ENCODE results near the gene POU6F1. TPM values are rescaled to one million over a fixed set of nuclear protein-coding genes. Genes with fewer than 3 reads are reported as not detected.

The POU6F1 gene
- polyA plus RNA-seq, 4 donors, result 7.8 to 11.1 (median 9.1) TPM

DNA sequence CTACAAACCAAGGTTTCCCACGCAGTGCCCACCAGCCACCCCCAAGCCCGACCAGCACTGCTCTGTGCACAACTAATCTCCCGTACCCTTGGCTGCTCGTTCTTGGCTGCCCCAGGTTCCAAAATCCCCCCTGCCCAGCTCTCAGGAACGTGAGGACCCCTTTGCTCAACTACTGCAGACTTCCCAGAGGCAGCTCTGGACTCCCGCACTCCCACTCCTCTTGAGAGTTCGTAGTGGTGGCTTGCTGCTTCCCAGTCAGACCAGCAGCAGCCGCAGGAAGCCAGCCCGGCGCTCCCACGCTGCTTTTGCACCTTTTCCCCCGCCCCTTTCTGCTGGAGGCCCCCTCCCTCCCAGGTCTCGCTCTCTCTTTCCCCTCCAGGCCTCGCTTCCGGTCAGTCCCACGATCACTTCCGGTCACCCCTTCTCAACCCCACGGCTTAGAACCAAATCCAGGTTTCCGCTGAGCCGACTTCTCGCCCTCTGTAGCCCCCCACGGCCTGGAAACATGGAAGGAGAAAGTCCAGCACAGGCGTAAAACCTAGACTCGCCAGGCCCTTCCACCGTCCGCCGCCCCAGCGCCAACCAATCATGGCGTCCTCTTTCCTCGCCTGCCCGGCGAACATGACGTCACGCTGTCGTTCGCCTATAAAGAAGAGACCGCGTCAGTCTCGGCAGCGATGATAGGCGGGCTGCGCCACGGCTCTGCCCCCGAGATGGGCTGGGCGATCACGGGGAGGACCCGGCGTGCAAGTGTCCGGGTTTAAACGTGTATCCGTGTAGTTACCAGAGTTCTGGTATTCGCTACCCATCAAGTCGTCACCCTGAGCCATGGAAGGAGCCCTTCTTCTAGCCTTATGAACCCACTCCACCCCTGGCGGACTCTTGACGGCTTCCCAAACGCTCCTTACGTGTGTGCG lies 45.1 kb downstream of the POU6F1 start, which contains the start of gene TFCP2:
TFCP2 (minus strand) TSS at position 621 of the 917 bp plus-strand sequence. CDS start 713 bp downstream, outside the sequence.
- DNase-seq (ENCODE audit: low read depth in 4 of 4, low spot score in 3 of 4), result peak; percentile 92 to 98 (median 93)

- DNase-seq (ENCODE audit: low read depth in 4 of 4, low spot score in 3 of 4), result peak in 1 of 4 donors; percentile 29
Measured at GRCh38 chr12:51171884-51172514, 45.9 kb downstream of the POU6F1 start.

DNA sequence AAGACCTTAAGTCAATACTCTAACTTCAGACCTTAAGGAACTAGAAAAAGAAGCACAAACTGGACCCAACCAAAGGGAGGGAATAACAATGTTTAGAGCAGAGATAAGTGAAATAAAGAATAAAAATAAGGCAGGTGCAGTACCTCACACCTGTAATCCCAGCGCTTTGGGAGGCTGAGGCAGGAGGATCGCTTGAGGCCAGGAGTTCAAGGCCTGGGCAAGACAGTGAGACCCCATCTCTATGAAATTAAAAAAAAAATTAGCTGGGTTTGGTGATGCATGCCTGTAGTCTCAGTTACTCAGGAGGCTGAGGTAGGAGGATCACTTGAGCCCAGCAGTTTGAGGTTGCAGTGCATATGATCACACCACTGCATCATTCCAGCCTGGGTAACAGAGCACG lies 54.1 kb downstream of the POU6F1 start:
- no peak for DNase-seq (ENCODE audit: low read depth in 4 of 4, low spot score in 3 of 4)

- no peak for DNase-seq (ENCODE audit: low read depth in 4 of 4, low spot score in 3 of 4)
Measured at GRCh38 chr12:51162217-51162616, 55.6 kb downstream of the POU6F1 start.

GRCh38 chr12:51160814-51161459 lies 56.9 kb downstream of the POU6F1 start:
- no peak for DNase-seq (ENCODE audit: low read depth in 4 of 4, low spot score in 3 of 4)

GRCh38 chr12:51156245-51156765 lies 61.6 kb downstream of the POU6F1 start:
- no peak for DNase-seq (ENCODE audit: low read depth in 4 of 4, low spot score in 3 of 4)

GRCh38 chr12:51152953-51153352 lies 64.9 kb downstream of the POU6F1 start:
- DNase-seq (ENCODE audit: low read depth in 4 of 4, low spot score in 3 of 4), result no peak

- DNase-seq (ENCODE audit: low read depth in 4 of 4, low spot score in 3 of 4), result no peak
Measured at GRCh38 chr12:51150777-51151176, 67.1 kb downstream of the POU6F1 start.

- no peak for DNase-seq (ENCODE audit: low read depth in 4 of 4, low spot score in 3 of 4)
Measured at GRCh38 chr12:51147309-51147708, 70.6 kb downstream of the POU6F1 start.

- no peak for DNase-seq (ENCODE audit: low read depth in 4 of 4, low spot score in 3 of 4)
Measured at GRCh38 chr12:51139292-51139844, 78.5 kb downstream of the POU6F1 start.

Other genes with a start within 250 kb of the POU6F1 start
- gene SLC11A2, start 191.7 kb downstream of the POU6F1 start, polyA plus RNA-seq (ENCODE audit: insufficient read length in 4 of 4), result 10 to 100 TPM; 43.7 to 58.6 (median 53.0) TPM
- 10 to 100 TPM; 85.2 to 97.8 (median 97.1) TPM for gene LETMD1, start 169.7 kb downstream of the POU6F1 start, polyA plus RNA-seq (ENCODE audit: insufficient read length in 4 of 4)
- 10 to 100 TPM; 35.9 to 39.5 (median 38.5) TPM for gene CSRNP2, start 134.5 kb downstream of the POU6F1 start, polyA plus RNA-seq (ENCODE audit: insufficient read length in 4 of 4)
- gene TFCP2, start 44.9 kb downstream of the POU6F1 start, polyA plus RNA-seq (ENCODE audit: insufficient read length in 4 of 4), result 10 to 100 TPM; 51.9 to 65.2 (median 62.0) TPM
- 100 to 1,000 TPM; 284 to 334 (median 311) TPM for gene DAZAP2, start 20.8 kb upstream of the POU6F1 start, polyA plus RNA-seq (ENCODE audit: insufficient read length in 4 of 4)
- gene SMAGP, start 52.4 kb upstream of the POU6F1 start, polyA plus RNA-seq (ENCODE audit: insufficient read length in 4 of 4), result 10 to 100 TPM; 19.9 to 26.1 (median 22.0) TPM
- 1 to 10 TPM; 1.7 to 5.1 (median 2.9) TPM for gene BIN2, start 106.1 kb upstream of the POU6F1 start, polyA plus RNA-seq (ENCODE audit: insufficient read length in 4 of 4)
- not detected for gene CELA1, start 128.6 kb upstream of the POU6F1 start, polyA plus RNA-seq (ENCODE audit: insufficient read length in 4 of 4)
- 1 to 10 TPM; 5.0 to 6.9 (median 5.8) TPM for gene GALNT6, start 173.3 kb upstream of the POU6F1 start, polyA plus RNA-seq (ENCODE audit: insufficient read length in 4 of 4)
- gene SLC4A8, start 206.8 kb upstream of the POU6F1 start, polyA plus RNA-seq (ENCODE audit: insufficient read length in 4 of 4), result 1 to 10 TPM; 3.2 to 3.8 (median 3.5) TPM